ENCODE measurements around the gene MRPS22. TPM values are rescaled to one million over a fixed set of nuclear protein-coding genes. Genes with fewer than 3 reads are reported as not detected.

MRPS22 gene
- total RNA-seq, 1 experiment from 2014 or later = 45.7 TPM

- Histone ChIP-seq H2BK20ac (ENCODE audit: low read depth, low read length, poor library complexity, severe bottlenecking) (no peak overlapping the region), H3K4me1 (ENCODE audit: insufficient read depth, low read length) (no peaks in the 10 kb centered on the region), H3T11ph (ENCODE audit: low read length) (no peak overlapping the region), H3K23me2 (ENCODE audit: insufficient read length, low read depth, low read length, poor library complexity, severe bottlenecking) (no peaks in the 10 kb centered on the region), H4K91ac (ENCODE audit: insufficient read length, low read depth, low read length) (no peak overlapping the region), H3K4ac (ENCODE audit: low read depth, low read length) (no peak overlapping the region), H2BK12ac (ENCODE audit: insufficient read length, low read depth, low read length) (no peak overlapping the region), H3K27me3 (ENCODE audit: insufficient read depth, low read length) (no peaks in the 10 kb centered on the region), H2BK15ac (ENCODE audit: low read depth, low read length) (no peak overlapping the region), H3K18ac (ENCODE audit: insufficient read length, low read depth, low read length) (no peak overlapping the region), H4K5ac (ENCODE audit: insufficient read length, low read depth, low read length) (no peak overlapping the region), H3K9me3 (ENCODE audit: control insufficient read depth, low read depth, low read length) (no peaks in the 10 kb centered on the region), H2AK5ac (ENCODE audit: insufficient read length, low read length) (no peak overlapping the region), H3K56ac (ENCODE audit: insufficient read length, low read depth, low read length) (no peak overlapping the region), H3K23ac (ENCODE audit: insufficient read length, low read depth, low read length) (no peak overlapping the region), H2BK120ac (ENCODE audit: low read depth, low read length, poor library complexity, severe bottlenecking) (no peak overlapping the region), H3K27ac (ENCODE audit: insufficient read length, low read depth, low read length) (no peak overlapping the region), H4K20me1 (ENCODE audit: control insufficient read depth, insufficient read depth, insufficient read length) (no peaks in the 10 kb centered on the region), H3K9ac (ENCODE audit: extremely low read depth, insufficient read length, low read length) (no peak overlapping the region), H3K79me2 (ENCODE audit: insufficient read depth, low read length) (no peaks in the 10 kb centered on the region), H4K8ac (replicated peaks; ENCODE audit: insufficient read length, low read depth, low read length) (no peak overlapping the region), H2AFZ (ENCODE audit: low read length) (no peak overlapping the region), H3K4me2 (ENCODE audit: insufficient read depth, insufficient read length, low read length) (no peak overlapping the region), H3K79me1 (ENCODE audit: insufficient read depth, low read depth, low read length, poor library complexity, severe bottlenecking) (no peaks in the 10 kb centered on the region), H3K14ac (ENCODE audit: insufficient read depth, low read length) (no peak overlapping the region), H2BK5ac (ENCODE audit: insufficient read length, low read length) (no peak overlapping the region)
- no peak for DNase-seq
- no CpG with 5 or more reads among the region's 2 CpGs for WGBS (ENCODE audit: extremely low coverage, insufficient read length, low lambda C conversion rate)
- H3K27me3 Mint-ChIP-seq (ENCODE audit: low read depth) = no peaks in the 10 kb centered on the region
- no peak overlapping the region for H3K27ac Mint-ChIP-seq
- H3K9me3 Mint-ChIP-seq = no peaks in the 10 kb centered on the region
- TF ChIP-seq CTCF (conservative IDR thresholded peaks at IDR 0.05) = no peak
- H3K4me1 Mint-ChIP-seq = no peaks in the 10 kb centered on the region
- no peak overlapping the region for H3K4me3 Mint-ChIP-seq
- H3K36me3 Mint-ChIP-seq (ENCODE audit: insufficient read depth in 1 of 3, low read depth in 3 of 3) = peaks cover 25 to 81% (median 79%) of the 10 kb centered on the region in 3 experiments; a peak in 6 of 7 replicates
Measured at GRCh38 chr3:139374099-139374498, 30.3 kb downstream of the MRPS22 start.

Measured in H9 (cell line).